Stimulated activated CD4-positive, alpha-beta T cell treated with anti-CD3 and anti-CD28 coated beads, Interleukin-4, amount 100 ng/mL, for 1 hour (primary cell): ENCODE results near the gene LMO1.
A peak's percentile ranks its signal among the peaks of the same experiment; 100 is the strongest.

ENCODE experiments used
- DNase-seq: peaks from one replicate; pipeline ENCODE4 v3.0.0-alpha.2; 2020

LMO1 gene

GRCh38 chr11:8225589-8226036, 38.1 kb downstream of the LMO1 start:
- DNase-seq = peak; percentile 65

GRCh38 chr11:8224711-8225110, 39.0 kb downstream of the LMO1 start:
- no peak for DNase-seq

- no peak for DNase-seq
These were observed 39.5 kb downstream of the LMO1 start for GRCh38 chr11:8224161-8224591.

GRCh38 chr11:8223513-8223900, 40.2 kb downstream of the LMO1 start:
- no peak for DNase-seq

- DNase-seq = no peak
These were observed 40.7 kb downstream of the LMO1 start for GRCh38 chr11:8222820-8223512.

GRCh38 chr11:8221917-8222495, 41.7 kb downstream of the LMO1 start:
- no peak for DNase-seq

GRCh38 chr11:8221046-8221723, 42.5 kb downstream of the LMO1 start:
- no peak for DNase-seq

- no peak for DNase-seq
These were observed 43.2 kb downstream of the LMO1 start for GRCh38 chr11:8220261-8221045.

GRCh38 chr11:8219257-8220021, 44.2 kb downstream of the LMO1 start:
- DNase-seq = no peak

GRCh38 chr11:8218840-8219239, 44.8 kb downstream of the LMO1 start:
- DNase-seq = no peak

GRCh38 chr11:8218409-8218808, 45.3 kb downstream of the LMO1 start:
- no peak for DNase-seq

- no peak for DNase-seq
These were observed 45.8 kb downstream of the LMO1 start for GRCh38 chr11:8217926-8218325.

- DNase-seq = no peak
These were observed 46.5 kb downstream of the LMO1 start for GRCh38 chr11:8217136-8217535.

- DNase-seq = no peak
These were observed 50.3 kb downstream of the LMO1 start for GRCh38 chr11:8213376-8213775.

GRCh38 chr11:8209208-8209807, 54.4 kb downstream of the LMO1 start:
- DNase-seq = peak; percentile 16

GRCh38 chr11:8207080-8208000, 56.3 kb downstream of the LMO1 start:
- DNase-seq = no peak

- no peak for DNase-seq
These were observed 57.2 kb downstream of the LMO1 start for GRCh38 chr11:8206251-8207079.

- DNase-seq = no peak
These were observed 58.1 kb downstream of the LMO1 start for GRCh38 chr11:8205566-8205965.

- DNase-seq = no peak
These were observed 59.1 kb downstream of the LMO1 start for GRCh38 chr11:8204596-8204995.

GRCh38 chr11:8204025-8204424, 59.7 kb downstream of the LMO1 start:
- DNase-seq = no peak
